Common myeloid progenitor, CD34-positive (primary cell): Measurements from ENCODE around the gene SIGMAR1.
"Not testable (repeated sequence)": the region's sequence is repeated elsewhere in the genome, so short reads cannot be mapped to it uniquely, and the experiment has no call there.

Experiments used
- CTCF ChIA-PET: fragments of 350-600 bp; sonication (Branson Sonifier 250); formaldehyde crosslinking; loops from one replicate; lab custom pipeline; 2021; ENCODE audit warnings: antibody characterized with exemption; lab: Charles Lee
- POLR2A ChIA-PET: fragments of 350-600 bp; sonication (Branson Sonifier 250); formaldehyde crosslinking; loops from one replicate; lab custom pipeline; 2021; ENCODE audit warnings: antibody characterized with exemption; lab: Charles Lee
- DNase-seq, 3 donors: peaks; one replicate each; pipeline versions ENCODE4 v3.0.0 to v3.0.0-alpha.2; 2013
- H3K27ac ChIP-seq, 2 experiments: 1 replicate in 1 of 2; 2 replicates in 1 of 2; pipeline ENCODE4 v1.7.0; 2013; ENCODE audit warnings: inconsistent platforms in 2 of 2, low read length in 2 of 2, mild to moderate bottlenecking in 2 of 2, low read depth in 1 of 2, moderate library complexity in 1 of 2; ENCODE audit not compliant: severe bottlenecking in 2 of 2, insufficient read depth in 1 of 2, poor library complexity in 1 of 2
- H3K27me3 ChIP-seq, 5 experiments: replicated peaks in 2 of 5; 1 replicate in 3 of 5; 2 replicates in 2 of 5; pipeline versions ENCODE4 v1.6.1 to v1.7.0; 2013; ENCODE audit warnings: low read length in 4 of 5, mild to moderate bottlenecking in 2 of 5, moderate library complexity in 2 of 5, inconsistent platforms in 1 of 5; ENCODE audit not compliant: insufficient read depth in 5 of 5, control insufficient read depth in 4 of 5
- H3K36me3 ChIP-seq, 4 experiments: 1 replicate in 2 of 4; 2 replicates in 2 of 4; pipeline versions ENCODE4 v1.6.1 to v1.7.0; 2013; ENCODE audit warnings: low read length in 3 of 4, control low read depth in 1 of 4, mild to moderate bottlenecking in 1 of 4; ENCODE audit not compliant: control insufficient read depth in 4 of 4, insufficient read depth in 4 of 4
- H3K4me1 ChIP-seq, 4 experiments: 1 replicate in 3 of 4; 2 replicates in 1 of 4; pipeline versions ENCODE4 v1.6.1 to v1.7.1; 2013; ENCODE audit warnings: low read length in 3 of 4, mild to moderate bottlenecking in 3 of 4, control low read depth in 1 of 4, inconsistent platforms in 1 of 4, moderate library complexity in 1 of 4; ENCODE audit not compliant: control insufficient read depth in 4 of 4, insufficient read depth in 4 of 4; ENCODE audit errors: control extremely low read depth in 1 of 4
- H3K4me3 ChIP-seq, 7 experiments: 1 replicate in 4 of 7; 2 replicates in 3 of 7; pipeline versions ENCODE4 v1.5.1 to v1.7.0; 2013; ENCODE audit warnings: mild to moderate bottlenecking in 7 of 7, low read length in 6 of 7, moderate library complexity in 6 of 7, inconsistent platforms in 2 of 7, low read depth in 2 of 7, control low read depth in 1 of 7; ENCODE audit not compliant: insufficient read depth in 4 of 7, control insufficient read depth in 1 of 7; ENCODE audit errors: extremely low read depth in 1 of 7
- H3K9me3 ChIP-seq, 5 experiments: 1 replicate in 4 of 5; 2 replicates in 1 of 5; pipeline versions ENCODE4 v1.6.1 to v1.7.1; 2013; ENCODE audit warnings: low read length in 4 of 5, mild to moderate bottlenecking in 2 of 5, inconsistent platforms in 1 of 5, low read depth in 1 of 5, moderate library complexity in 1 of 5; ENCODE audit not compliant: control insufficient read depth in 4 of 5, insufficient read depth in 2 of 5; ENCODE audit errors: control extremely low read depth in 1 of 5
- WGBS: methylation state at CpG from one replicate; pipeline ENCODE4 v1.1.5; 2013; ENCODE audit not compliant: insufficient coverage; 5-methylcytosine and 5-hydroxymethylcytosine counted together

The SIGMAR1 gene

GRCh38 chr9:34644766-34645314, 7.3 kb upstream of the SIGMAR1 start:
- no peak for DNase-seq
- Histone ChIP-seq H3K36me3 (peaks cover 6 to 21% (median 12%) of the 10 kb centered on the region in 4 experiments), H3K4me3 (no peak overlapping the region), H3K4me1 (peaks cover 9 to 20% (median 17%) of the 10 kb centered on the region in 4 experiments), H3K27me3 (no peaks in the 10 kb centered on the region), H3K27ac (no peak overlapping the region), H3K9me3 (no peaks in the 10 kb centered on the region)
- POLR2A ChIA-PET = interaction anchor here (0.6 kb wide), 1 partner anchor 17 kb away, joined by 4 read pairs; no protein-coding TSS in a partner anchor
- CTCF ChIA-PET = interaction anchor here (0.7 to 7.8 kb wide), 5 partner anchors 9 to 314 kb away, joined by 3 to 96 read pairs (median 5); partner anchors contain the start of genes ARID3C, CCL27 and SIGMAR1

GRCh38 chr9:34642679-34643078, 5.1 kb upstream of the SIGMAR1 start:
- no CpG with 5 or more reads among the region's 1 CpG for WGBS
- Histone ChIP-seq H3K27me3 (no peaks in the 10 kb centered on the region), H3K27ac (no peak overlapping the region), H3K4me3 (no peak overlapping the region), H3K36me3 (no peaks in the 10 kb centered on the region), H3K9me3 (no peaks in the 10 kb centered on the region), H3K4me1 (peaks cover 10 to 21% (median 19%) of the 10 kb centered on the region in 4 experiments)
- ChIA-PET POLR2A (no interaction called here), CTCF (interaction anchor here (0.9 to 7.8 kb wide), 5 partner anchors 7 to 198 kb away, joined by 3 to 96 read pairs (median 3); partner anchors contain the start of genes CCL27 and SIGMAR1)
- DNase-seq = no peak

GRCh38 chr9:34639322-34639721, 1.7 kb upstream of the SIGMAR1 start:
- DNase-seq, POLR2A ChIA-PET, H3K27ac ChIP-seq, H3K4me3 ChIP-seq, H3K27me3 ChIP-seq, H3K9me3 ChIP-seq: not testable (repeated sequence)
- Histone ChIP-seq H3K4me1 (peaks cover 2 to 24% (median 21%) of the 10 kb centered on the region in 4 experiments), H3K36me3 (peaks cover 0 to 17% (median 10%) of the 10 kb centered on the region in 4 experiments)
- CTCF ChIA-PET = interaction anchor here (1.0 to 2.0 kb wide), 2 partner anchors 25 to 44 kb away, joined by 3 to 11 read pairs; no protein-coding TSS in a partner anchor
- WGBS = 100% methylated on average over 3 of the region's 8 CpGs

GRCh38 chr9:34638138-34638445, 505 bp upstream of the SIGMAR1 start:
- Histone ChIP-seq H3K4me3 (peak overlapping the region; percentile 40 to 78 (median 71)), H3K27ac (peak overlapping the region in 1 of 2 experiments; percentile 73)
- 42% methylated on average over 7 of the region's 7 CpGs for WGBS

DNA sequence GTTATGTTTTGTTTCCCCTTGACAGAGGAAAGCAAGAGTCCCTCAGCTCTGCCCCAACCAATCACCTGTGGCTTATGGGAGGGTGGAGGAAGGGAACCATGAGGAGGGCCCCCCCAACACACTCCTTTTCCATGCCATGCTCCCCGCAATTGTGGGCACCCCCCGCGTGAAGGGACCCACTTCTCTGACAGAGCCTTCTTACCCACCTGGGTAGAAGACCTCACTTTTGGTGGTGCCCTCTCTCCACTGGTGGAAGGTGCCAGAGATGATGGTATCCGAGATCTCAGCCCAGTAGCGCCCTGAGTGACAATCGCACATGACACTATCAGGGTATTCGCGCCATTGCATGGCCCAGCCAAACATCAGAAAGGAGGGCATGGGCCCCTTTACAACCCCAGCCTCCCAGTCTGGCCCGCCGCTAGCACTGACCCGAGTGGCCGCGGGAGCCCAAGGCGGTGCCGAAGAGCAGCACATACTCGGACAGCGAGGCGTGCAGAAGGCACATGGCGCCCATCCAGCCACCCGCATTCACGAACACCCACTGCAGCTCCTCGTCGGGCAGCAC, 714 bp downstream of the SIGMAR1 start:
- Histone ChIP-seq H3K4me3 (peak overlapping the region; percentile 40 to 78 (median 71)), H3K9me3 (no peaks in the 10 kb centered on the region), H3K36me3 (peaks cover 0 to 17% (median 10%) of the 10 kb centered on the region in 4 experiments), H3K4me1 (peaks cover 2 to 24% (median 21%) of the 10 kb centered on the region in 4 experiments), H3K27ac (no peak overlapping the region), H3K27me3 (no peaks in the 10 kb centered on the region)
- no peak for DNase-seq
- CTCF ChIA-PET = interaction anchor here (0.6 to 10.7 kb wide), 8 partner anchors 9 to 309 kb away, joined by 3 to 293 read pairs (median 7); partner anchors contain the start of genes DCTN3, GALT and RPP25L
- WGBS = 17% methylated on average over 19 of the region's 23 CpGs
- POLR2A ChIA-PET = interaction anchor here (0.8 to 1.0 kb wide), 2 partner anchors 17 to 20 kb away, joined by 3 to 4 read pairs; no protein-coding TSS in a partner anchor

More at GRCh38 chr9:34638138-34638445, 505 bp upstream of the SIGMAR1 start:
- ChIA-PET CTCF (interaction anchor here (0.8 to 10.7 kb wide), 11 partner anchors 8 to 306 kb away, joined by 3 to 293 read pairs (median 4); partner anchors contain the start of genes ARID3C, DCTN3, GALT and RPP25L), POLR2A (interaction anchor here (1.0 kb wide), 1 partner anchor 18 kb away, joined by 4 read pairs; no protein-coding TSS in a partner anchor)
- DNase-seq = no peak
- H3K9me3 ChIP-seq = no peaks in the 10 kb centered on the region
- peaks cover 0 to 17% (median 10%) of the 10 kb centered on the region in 4 experiments for H3K36me3 ChIP-seq
- peaks cover 2 to 24% (median 21%) of the 10 kb centered on the region in 4 experiments for H3K4me1 ChIP-seq
- H3K27me3 ChIP-seq = no peaks in the 10 kb centered on the region

DNA sequence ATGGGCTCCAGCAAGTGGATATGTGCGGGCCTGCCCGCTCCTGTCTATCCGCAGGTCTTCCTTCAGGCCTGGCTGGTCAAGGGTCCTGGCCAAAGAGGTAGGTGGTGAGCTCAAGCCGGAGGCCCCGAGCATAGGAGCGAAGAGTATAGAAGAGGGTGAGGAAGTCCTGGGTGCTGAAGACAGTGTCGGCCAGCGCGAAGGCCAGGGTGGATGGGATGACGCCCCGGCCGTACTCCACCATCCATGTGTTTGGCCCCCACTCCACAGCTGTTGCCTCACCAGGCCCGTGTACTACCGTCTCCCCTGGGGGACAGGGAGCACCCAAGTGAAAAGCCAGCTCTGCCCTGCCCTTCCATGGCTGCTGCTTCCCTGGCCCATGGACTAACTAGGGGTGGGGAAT, 2.0 kb downstream of the SIGMAR1 start:
- Histone ChIP-seq H3K36me3 (peaks cover 0 to 17% (median 10%) of the 10 kb centered on the region in 4 experiments), H3K9me3 (no peaks in the 10 kb centered on the region), H3K4me1 (peaks cover 2 to 24% (median 21%) of the 10 kb centered on the region in 4 experiments), H3K4me3 (peak overlapping the region in 1 of 7 experiments; percentile 39), H3K27ac (no peak overlapping the region), H3K27me3 (peaks cover 0 to 11% (median under 1%) of the 10 kb centered on the region in 5 experiments)
- ChIA-PET POLR2A (interaction anchor here (0.6 to 0.7 kb wide), 2 partner anchors 16 to 72 kb away, joined by 3 read pairs; no protein-coding TSS in a partner anchor), CTCF (interaction anchor here (0.6 to 10.7 kb wide), 9 partner anchors 10 to 87 kb away, joined by 3 to 293 read pairs (median 6); partner anchors contain the start of genes CCL27, DCTN3, GALT and RPP25L)
- no peak for DNase-seq
- WGBS = 96% methylated on average over 13 of the region's 14 CpGs
